NCI-H446 treated with DMSO at 0.1 percent for 48 hours (cell line): ENCODE measurements around the gene PTDSS2.
"Not testable (repeated sequence)": the region's sequence is repeated elsewhere in the genome, so short reads cannot be mapped to it uniquely, and the experiment has no call there.

Experiments
- DNase-seq: peaks from one replicate; lab custom pipeline; 2025; lab: John Stamatoyannopoulos, UW

Gene PTDSS2

DNA sequence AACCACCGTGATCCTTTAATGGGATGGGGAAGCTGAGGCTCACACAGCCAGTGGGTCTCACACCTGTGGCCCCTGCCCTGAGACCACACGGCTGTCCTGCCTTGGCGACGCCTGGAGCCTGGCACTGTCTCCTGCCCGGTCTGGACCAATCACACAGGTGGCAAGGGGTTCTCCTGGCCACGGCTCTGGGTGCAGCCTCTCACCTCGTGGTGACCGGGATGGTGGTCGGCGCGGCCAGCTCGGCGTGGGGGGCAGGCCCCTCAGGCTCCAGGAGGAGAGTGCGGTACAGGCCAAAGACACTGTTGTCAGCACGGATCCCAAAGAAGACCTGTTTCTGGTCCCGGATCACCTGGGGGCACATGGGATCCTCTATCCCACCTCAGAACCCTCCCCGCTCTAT lies 17.0 kb upstream of the PTDSS2 start:
- DNase-seq = no peak

DNA sequence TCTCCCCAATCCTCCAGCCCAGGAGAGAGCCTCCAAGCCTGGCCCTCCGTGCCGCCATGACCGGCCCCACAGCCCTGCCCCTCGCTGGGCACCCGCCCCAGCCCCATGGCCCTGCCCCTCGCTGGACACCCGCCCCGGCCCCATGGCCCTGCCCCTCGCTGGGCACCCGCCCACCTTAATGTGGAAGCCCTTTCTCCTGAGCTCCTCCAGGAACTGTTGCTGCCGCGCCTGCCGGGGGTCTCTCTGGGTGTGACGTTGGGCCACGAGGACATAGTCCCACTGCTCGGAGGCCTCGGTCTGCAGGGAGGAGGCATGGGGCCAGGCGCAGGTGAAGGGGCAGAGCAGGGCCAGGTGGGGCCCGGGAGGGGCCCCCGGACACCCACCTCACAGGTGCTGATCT lies 16.4 kb upstream of the PTDSS2 start:
- DNase-seq = no peak

DNA sequence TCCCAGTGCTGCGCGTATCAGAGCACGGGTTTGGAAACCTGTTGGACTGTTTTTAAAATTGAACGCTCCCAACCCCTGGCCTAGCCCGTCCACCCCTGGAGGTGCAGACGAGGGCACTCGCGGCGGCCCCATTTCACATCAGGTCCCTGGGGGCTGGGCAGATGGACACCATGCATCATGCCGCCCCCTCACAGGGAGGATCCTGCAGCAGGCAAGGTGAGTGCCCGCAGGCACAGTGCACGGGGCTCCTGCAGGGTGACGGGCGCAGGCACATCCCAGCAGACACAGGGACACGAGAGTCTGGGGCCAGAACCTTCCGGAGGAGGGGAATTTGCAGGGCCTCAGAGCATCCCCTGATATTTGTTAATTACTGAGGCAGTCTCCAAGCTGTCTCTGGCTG lies 15.6 kb upstream of the PTDSS2 start:
- DNase-seq = no peak

DNA sequence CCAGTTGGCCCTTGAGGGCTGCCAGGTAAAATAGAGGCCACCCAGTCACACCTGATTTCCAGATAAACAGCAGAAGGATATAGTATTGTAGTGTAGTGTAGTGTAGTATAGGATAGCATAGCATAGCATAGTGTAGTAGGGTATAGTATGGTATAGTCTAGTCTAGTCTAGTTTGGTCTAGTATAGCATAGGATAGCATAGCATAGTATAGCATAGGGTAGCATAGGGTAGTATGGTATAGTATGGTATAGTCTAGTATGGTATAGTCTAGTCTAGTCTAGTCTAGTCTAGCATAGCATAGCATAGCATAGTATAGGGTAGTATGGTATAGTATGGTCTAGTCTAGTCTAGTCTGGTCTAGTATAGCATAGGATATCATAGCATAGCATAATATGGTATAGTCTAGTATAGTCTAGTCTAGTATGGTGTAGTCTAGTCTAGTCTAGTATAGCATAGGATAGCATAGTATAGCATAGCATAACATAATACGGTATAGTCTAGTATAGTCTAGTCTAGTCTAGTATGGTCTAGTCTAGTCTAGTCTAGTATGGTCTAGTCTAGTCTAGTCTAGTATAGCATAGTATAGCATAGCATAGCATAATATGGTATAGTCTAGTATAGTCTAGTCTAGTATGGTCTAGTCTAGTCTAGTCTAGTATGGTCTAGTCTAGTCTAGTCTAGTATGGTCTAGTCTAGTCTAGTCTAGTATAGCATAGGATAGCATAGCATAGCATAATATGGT lies 14.9 kb upstream of the PTDSS2 start:
- DNase-seq = not testable (repeated sequence)

GRCh38 chr11:437228-437870 lies 12.7 kb upstream of the PTDSS2 start:
- DNase-seq = no peak

DNA sequence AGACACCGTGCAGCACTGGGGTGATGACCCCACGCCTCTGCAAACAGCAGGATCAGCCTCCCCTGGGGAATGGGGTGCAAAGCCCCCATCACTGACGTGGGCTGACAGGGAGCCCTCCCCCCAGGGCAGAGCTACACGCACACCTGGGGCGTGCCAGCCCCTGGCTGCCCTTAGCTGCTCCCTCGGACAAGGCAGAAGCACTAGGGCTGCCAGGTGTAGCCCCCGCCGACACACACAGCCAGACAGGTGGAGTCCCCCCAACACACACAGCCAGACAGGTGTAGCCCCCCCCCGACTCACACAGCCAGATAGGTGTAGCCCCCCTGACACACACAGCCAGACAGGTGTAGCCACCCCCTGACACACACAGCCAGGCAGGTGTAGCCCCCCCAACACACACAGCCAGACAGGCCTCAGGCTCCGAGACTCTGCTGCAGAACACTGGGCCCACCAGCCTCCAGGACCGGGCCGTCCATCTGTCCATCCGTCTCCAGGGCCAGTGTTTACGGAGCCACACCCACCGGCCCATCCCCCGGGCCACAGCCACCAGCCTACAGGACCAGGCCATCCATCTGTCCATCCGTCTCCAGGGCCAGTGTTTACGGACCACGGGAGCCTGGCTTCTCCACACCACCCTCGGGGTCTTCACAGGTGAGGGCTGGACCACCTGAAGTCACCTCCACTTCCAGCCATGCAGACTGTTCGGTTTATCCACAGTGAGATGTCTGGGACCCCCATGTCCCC lies 11.8 kb upstream of the PTDSS2 start:
- DNase-seq = no peak

DNA sequence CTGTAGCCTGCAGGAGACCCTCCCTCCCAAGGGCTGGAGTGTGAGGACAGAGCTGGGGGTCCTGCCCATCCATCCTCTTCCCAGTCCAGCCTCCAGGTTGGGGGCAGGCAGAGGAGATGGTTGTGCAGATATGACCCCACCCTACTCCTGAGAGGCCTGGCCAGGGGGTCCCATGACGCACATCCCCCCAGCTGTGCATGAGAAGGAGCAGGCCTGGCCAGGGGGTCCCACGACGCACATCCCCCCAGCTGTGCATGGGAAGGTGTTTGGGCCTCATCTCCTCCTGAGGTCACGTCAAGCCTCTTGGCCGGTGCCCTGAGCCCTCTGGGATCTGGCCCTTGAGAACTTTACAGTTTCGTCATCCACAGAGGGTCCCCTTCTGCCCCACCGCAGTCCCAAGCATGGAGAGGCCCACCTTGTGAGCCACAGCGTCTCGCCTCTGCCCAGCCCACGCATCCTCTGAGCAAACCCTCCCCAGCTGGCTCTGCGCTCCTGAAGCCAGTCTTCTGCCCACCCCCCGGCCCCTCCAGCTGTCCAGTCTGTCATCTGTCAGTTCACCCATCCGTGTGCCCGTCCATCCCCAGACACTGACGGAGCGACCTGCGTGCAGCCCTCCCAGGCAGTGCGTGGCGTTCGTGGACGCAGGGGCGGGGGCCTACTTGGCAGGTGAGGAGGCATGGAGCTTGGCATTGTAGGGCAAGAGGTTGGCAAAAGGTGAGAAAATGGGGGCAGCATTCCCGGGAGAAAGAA lies 10.6 kb upstream of the PTDSS2 start:
- DNase-seq = no peak

- DNase-seq = no peak
Observed at GRCh38 chr11:440065-441042, 9.7 kb upstream of the PTDSS2 start.

GRCh38 chr11:441043-441417 lies 9.0 kb upstream of the PTDSS2 start:
- no peak for DNase-seq

DNA sequence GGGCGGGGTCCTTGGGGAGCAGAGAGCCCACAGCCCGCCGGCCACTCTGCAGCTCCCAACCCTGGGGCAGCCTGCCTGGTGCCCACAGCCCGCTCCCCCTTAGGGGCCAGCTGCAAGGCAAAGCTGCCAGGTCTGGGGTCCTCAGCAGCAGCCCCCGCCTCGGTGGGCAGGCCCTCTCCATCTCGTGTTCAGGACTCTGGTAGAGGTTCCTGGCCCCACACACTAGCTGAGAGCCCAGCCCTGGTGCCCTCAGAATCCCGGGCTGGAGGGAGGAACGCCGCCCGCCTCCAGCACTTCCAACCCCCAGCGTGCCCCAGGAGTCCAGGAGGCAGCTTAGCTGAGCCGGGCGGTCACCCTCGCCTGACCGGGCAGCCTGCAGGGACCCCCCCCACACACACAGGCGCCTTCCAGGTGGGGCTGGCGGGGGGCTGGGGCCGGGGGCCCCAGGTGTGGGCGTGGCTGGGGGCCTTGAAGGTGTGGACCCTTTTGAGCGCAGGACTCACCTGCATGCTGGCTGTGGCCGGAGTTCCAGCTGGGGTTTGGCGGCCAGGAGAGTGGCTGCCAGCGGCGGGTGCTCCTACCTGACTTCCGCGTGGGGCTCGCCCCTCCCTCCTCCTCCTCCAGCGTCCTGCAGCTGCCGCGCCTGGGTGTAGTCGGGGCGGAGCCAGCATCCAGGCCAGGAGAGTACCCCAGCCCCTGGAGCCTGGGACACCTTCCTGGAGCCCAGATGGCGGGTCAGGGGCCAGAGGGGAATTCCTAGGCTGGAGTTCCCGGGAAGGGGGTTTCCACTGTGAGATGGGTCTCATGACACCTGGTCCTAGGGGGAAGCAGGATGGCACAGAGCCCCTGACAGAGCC lies 8.4 kb upstream of the PTDSS2 start, which contains the start of gene ANO9:
Gene ANO9, minus strand, starts transcription at position 594 of the 857 bp plus-strand sequence. Its CDS starts 85 bp downstream, at position 509.
- no peak for DNase-seq

- no peak for DNase-seq
Observed at GRCh38 chr11:442611-443081, 7.4 kb upstream of the PTDSS2 start.

DNA sequence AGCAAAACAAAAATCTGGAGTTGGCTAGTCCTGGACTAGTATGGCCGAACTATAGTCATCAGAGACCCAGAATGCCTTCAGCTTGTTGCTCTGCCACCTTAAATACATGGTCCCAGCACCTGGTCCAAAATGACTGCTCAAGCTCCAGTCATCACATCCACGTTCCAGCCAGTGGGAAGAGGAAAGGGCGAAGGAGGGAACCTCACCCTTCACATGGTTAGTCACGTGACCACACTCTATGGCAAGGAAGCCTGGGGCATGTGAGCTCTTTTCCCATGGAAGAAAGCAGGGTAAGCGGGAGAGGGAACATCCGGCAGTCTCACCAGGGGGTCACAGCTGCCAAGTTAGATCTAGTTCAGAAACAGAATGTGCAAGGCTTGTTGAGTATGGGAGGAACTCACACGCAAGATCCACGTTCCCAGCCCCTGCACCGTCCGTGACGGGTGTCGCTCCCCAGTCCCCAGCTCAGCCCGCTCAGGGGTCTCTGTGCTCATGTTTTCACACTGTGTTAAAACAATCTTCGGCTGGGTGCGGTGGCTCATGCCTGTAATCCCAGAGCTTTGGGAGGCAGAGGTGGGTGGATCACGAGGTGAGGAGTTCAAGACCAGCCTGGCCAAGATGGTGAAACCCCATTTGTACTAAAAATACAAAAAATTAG lies 6.4 kb upstream of the PTDSS2 start:
- DNase-seq = no peak

- no peak for DNase-seq
Observed at GRCh38 chr11:444396-445144, 5.5 kb upstream of the PTDSS2 start.

DNA sequence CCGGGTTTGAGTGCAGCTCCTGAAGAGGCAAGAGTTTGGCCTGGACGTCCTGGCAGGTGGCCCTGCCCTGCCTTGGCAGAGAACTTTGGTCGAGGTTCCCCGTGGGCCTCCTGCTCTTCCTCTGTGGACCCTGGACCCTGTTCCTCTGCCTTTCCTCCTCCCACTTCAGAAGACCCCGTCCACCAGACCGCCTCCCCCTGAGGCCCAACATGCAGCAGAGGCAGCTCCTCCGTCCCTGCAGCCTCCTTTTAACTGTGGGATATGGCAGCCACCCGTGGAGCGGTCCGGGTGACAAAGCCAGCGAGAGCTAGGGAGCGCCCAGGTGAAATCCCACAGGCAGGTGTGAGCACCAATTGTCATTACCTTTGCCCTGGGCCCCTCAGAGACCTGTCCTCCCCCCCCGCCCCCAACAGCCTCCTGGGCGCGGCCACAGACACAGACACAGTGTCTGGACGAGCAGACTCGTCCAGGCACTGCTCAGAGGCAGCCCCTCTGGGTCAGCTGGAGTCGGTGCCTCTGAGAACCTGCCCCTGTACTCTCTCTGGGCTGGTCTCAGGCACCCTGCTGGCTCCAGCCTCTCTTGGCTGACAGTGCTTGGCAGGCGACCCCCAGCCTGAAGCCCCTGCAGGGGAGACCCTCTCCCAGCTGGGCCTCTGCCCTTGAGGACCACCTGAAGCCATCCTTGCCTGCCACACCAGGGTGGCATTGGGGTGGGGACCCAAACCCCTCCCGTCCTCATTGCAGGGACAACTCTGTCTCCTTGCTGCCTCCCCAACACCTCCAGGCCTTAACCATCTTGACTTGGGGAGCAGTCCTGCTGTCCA lies 4.1 kb upstream of the PTDSS2 start:
- DNase-seq = no peak

DNA sequence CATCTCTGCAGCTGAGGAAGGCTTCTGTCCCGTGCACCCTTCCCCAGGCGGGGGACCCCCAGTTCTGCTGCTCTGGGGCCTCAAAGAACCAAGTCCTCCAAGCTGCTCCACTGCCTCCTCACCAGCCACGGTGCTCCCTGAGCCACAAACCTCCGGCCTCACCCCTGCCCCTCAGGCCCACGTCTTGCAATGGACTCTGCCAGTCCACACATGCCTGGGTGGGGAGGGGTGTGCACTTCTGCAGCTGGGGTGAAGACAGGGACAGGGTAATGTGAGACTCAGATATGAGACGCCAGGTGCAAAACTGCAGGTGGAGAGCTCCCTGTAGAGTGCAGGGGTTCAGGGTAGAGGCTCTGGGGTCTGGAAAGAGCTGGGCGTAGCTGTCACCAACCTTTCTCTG lies 3.2 kb upstream of the PTDSS2 start:
- DNase-seq = no peak

DNA sequence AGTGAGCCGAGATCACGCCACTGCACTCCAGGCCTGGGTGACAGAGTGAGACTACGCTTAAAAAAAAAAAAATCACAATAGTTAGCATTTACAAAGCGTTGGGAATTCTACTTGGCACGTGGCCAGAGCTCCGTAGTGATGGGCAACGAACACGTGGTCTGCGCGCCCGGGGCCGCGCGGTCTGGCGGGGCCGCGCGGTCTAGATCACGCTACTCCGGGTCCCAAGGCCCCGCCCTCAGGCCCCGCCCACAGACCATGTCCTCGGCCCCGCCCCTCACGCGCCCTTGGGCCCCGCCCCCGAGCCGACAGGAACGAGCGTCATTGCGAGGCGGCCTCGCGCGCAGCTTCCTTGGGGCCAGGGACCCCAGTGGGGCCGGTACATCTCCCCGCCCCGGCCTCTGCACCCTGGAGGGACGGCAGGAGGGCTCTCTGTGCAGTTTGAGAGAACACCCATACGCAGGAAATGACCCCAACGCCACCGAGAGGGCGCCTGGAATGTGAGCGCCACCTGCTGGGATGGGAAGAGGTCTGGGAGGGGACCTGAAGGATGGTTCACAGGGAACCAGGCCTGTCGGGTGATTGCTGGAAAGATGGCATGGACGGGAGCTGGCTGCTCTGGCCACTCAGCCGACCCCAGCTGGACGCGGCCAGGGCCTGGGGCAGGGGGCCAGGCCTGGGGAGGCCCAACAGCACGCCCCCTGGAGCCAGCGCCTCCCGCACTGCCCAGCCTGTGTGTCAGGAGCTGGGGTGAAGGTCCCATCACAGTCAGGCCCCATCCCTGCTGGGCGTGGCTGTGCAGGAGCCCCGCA lies 2.0 kb upstream of the PTDSS2 start:
- DNase-seq = peak; percentile 80
